KMS-11 (cell line): ENCODE measurements around the gene DHX30.
"Not testable (repeated sequence)": the region's sequence is repeated elsewhere in the genome, so short reads cannot be mapped to it uniquely, and the experiment has no call there.

ENCODE experiments used
- H2AFZ ChIP-seq: fragments of 200-600 bp; sonication (generic); 2 replicates; pipeline ENCODE4 v1.6.1; 2016; ENCODE audit warnings: antibody characterized with exemption, mixed run types, low read depth
- H3K27ac ChIP-seq: fragments of 200-600 bp; sonication (generic); 2 replicates; pipeline ENCODE4 v1.6.1; 2016; ENCODE audit warnings: mild to moderate bottlenecking, mixed run types
- H3K27me3 ChIP-seq: fragments of 200-600 bp; sonication (generic); 2 replicates; pipeline ENCODE4 v1.6.1; 2017; ENCODE audit warnings: mild to moderate bottlenecking, low read depth, mixed run types, moderate library complexity; ENCODE audit not compliant: insufficient read depth
- H3K36me3 ChIP-seq: fragments of 200-600 bp; sonication (generic); 2 replicates; pipeline ENCODE4 v1.6.1; 2017; ENCODE audit warnings: mild to moderate bottlenecking, mixed run types; ENCODE audit not compliant: insufficient read depth
- H3K4me1 ChIP-seq: fragments of 200-600 bp; sonication (generic); 2 replicates; pipeline ENCODE4 v1.6.1; 2016; ENCODE audit warnings: mild to moderate bottlenecking, low read depth, mixed run types; ENCODE audit not compliant: poor library complexity, severe bottlenecking
- H3K4me2 ChIP-seq: fragments of 200-600 bp; sonication (generic); 2 replicates; pipeline ENCODE4 v1.7.0; 2016; ENCODE audit warnings: mild to moderate bottlenecking, mixed run types
- H3K4me3 ChIP-seq: fragments of 200-600 bp; sonication (generic); IDR thresholded peaks from 2 replicates; pipeline ENCODE4 v1.6.1; 2017; ENCODE audit warnings: low read depth, low read length, mixed read lengths; ENCODE audit not compliant: insufficient read depth
- H3K79me2 ChIP-seq: fragments of 200-600 bp; sonication (generic); 2 replicates; pipeline ENCODE4 v1.6.1; 2016; ENCODE audit warnings: low read depth, mixed run types; ENCODE audit not compliant: insufficient read depth
- H3K9ac ChIP-seq: fragments of 200-600 bp; sonication (generic); 2 replicates; pipeline ENCODE4 v1.6.1; 2016; ENCODE audit warnings: mild to moderate bottlenecking, mixed run types
- H4K20me1 ChIP-seq: fragments of 200-600 bp; sonication (generic); 2 replicates; pipeline ENCODE4 v1.6.1; 2016; ENCODE audit warnings: mild to moderate bottlenecking, mixed run types; ENCODE audit not compliant: insufficient read depth
- TF ChIP-seq, protein P1 (sequence below): fragments of 200-600 bp; sonication (generic); conservative IDR thresholded peaks from 2 replicates; pipeline ENCODE4 v1.6.1; 2017; ENCODE audit warnings: low read depth, mild to moderate bottlenecking, antibody characterized with exemption, low read length, moderate library complexity, mixed read lengths

DHX30 gene

DNA sequence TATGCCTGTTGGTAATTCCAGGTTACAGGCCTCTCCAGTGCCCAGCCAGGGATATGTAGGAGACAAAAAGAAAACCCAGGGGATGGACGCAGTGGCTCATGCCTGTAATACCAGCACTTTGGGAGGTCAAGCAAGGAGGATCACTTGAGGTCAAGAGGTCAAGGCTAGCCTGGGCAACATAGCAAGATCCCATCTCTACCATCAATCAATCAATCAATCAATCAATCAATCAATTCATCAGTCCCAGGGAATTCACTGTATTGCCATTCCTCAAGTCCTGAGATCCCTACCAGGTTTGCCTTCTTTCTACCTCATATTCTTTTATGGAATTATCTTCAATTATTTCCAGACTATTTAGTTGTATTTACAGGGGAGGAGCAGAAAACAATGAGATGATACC is 82.2 kb downstream of the DHX30 start:
- H3K36me3 ChIP-seq = no peaks in the 10 kb centered on the region
- H3K4me2 ChIP-seq = no peak overlapping the region
- H3K79me2 ChIP-seq = no peaks in the 10 kb centered on the region
- no peak overlapping the region for H3K27ac ChIP-seq
- no peaks in the 10 kb centered on the region for H3K27me3 ChIP-seq
- H3K9ac ChIP-seq = no peak overlapping the region
- TF ChIP-seq, protein P1, sequence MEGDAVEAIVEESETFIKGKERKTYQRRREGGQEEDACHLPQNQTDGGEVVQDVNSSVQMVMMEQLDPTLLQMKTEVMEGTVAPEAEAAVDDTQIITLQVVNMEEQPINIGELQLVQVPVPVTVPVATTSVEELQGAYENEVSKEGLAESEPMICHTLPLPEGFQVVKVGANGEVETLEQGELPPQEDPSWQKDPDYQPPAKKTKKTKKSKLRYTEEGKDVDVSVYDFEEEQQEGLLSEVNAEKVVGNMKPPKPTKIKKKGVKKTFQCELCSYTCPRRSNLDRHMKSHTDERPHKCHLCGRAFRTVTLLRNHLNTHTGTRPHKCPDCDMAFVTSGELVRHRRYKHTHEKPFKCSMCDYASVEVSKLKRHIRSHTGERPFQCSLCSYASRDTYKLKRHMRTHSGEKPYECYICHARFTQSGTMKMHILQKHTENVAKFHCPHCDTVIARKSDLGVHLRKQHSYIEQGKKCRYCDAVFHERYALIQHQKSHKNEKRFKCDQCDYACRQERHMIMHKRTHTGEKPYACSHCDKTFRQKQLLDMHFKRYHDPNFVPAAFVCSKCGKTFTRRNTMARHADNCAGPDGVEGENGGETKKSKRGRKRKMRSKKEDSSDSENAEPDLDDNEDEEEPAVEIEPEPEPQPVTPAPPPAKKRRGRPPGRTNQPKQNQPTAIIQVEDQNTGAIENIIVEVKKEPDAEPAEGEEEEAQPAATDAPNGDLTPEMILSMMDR = no peak
- H4K20me1 ChIP-seq = no peaks in the 10 kb centered on the region
- no peaks in the 10 kb centered on the region for H3K4me1 ChIP-seq
- H3K4me3 ChIP-seq = no peak overlapping the region
- no peak overlapping the region for H2AFZ ChIP-seq

DNA sequence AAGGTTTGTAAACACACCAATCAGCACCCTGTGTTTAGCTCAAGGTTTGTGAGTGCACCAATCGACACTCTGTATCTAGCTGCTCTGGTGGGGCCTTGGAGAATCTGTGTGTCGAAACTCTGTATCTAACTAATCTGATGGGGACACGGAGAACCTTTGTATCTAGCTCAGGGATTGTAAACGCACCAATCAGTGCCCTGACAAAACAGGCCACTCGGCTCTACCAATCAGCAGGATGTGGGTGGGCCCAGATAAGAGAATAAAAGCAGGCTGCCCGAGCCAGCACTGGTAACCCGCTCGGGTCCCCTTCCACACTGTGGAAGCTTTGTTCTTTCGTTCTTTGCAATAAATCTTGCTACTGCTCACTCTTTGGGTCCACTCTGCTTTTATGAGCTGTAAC is 85.1 kb downstream of the DHX30 start:
- H3K4me1 ChIP-seq, H3K36me3 ChIP-seq: not testable (repeated sequence)

DNA sequence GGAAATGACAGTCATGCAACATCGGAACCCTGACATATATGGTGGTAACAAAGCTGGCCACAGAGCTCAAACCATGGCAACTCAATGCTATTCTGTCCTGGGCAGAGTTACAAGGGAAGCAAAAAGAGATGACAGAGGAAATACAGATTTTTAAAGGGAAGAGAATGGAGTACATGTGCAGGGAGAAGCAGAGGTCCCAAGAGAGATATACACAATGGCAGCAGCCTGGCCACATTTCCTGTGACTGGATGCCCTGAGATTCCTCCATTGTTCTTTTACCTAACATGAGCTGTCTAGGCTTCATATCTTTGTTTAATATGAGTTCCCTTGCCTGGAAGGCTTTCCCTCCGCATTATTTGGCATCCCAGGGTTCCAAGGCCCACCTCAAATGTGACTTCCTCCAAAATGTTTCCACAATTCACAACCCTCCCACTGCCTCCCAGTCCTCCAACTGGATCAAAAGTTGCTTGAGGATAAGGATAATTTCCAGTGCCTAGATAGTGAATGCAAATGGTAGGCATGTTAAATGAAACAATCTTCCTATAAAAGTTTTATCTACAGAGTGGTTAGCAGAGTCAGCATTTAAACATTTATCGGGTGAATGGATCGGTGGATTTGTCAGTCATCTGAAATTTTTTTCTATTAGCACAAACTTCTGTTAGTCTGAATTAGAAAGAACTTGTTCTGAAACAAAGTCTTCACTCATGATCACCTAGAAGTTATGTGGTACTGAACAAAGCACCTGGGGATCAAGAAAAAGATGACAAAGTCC is 86.2 kb downstream of the DHX30 start:
- Histone ChIP-seq H3K79me2 (no peaks in the 10 kb centered on the region), H3K27me3 (no peaks in the 10 kb centered on the region), H3K4me3 (no peak overlapping the region), H3K27ac (no peak overlapping the region), H3K4me2 (no peak overlapping the region), H3K36me3 (no peaks in the 10 kb centered on the region), H3K4me1 (no peaks in the 10 kb centered on the region), H2AFZ (no peak overlapping the region), H3K9ac (no peak overlapping the region), H4K20me1 (no peaks in the 10 kb centered on the region)
- TF ChIP-seq, protein P1 = no peak

More for the DNA sequence above, 85.1 kb downstream of the DHX30 start:
- H3K4me3 ChIP-seq, H3K27me3 ChIP-seq, H3K27ac ChIP-seq, H4K20me1 ChIP-seq, H3K4me2 ChIP-seq, H3K79me2 ChIP-seq, H3K9ac ChIP-seq, H2AFZ ChIP-seq: not testable (repeated sequence)

DNA sequence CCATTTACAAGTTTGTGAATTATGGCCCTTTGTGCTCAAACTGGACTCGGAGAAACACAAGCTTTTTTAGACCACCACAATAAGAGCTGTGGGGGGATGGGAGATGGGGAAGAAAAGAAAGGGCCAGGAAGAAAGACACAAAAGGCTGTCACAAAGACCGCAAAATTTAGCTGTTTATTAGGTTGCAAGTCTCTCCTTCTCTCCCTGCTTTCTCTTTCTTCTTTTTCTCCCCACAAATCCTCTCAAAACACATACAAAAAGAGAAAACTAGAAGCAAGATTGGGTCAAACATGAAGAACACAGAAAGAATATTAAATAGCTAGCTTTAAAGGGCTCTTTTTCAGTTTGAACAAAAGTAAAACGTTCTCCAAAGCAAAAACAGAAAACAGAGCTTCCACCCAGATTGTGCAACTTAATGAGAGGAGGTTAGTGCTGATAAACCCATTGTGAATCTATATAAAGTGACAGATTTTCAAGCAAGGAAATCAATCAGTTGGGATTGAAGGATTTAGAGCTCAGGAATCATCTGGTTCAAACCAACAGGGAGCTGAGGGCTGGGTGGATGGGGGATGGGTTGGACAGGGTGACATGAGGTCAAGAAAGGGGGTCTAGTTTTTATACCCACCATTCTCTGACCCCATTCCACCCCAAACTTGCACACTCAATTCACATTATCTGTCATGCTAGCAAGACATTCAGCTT is 87.3 kb downstream of the DHX30 start:
- H3K79me2 ChIP-seq = no peaks in the 10 kb centered on the region
- no peaks in the 10 kb centered on the region for H3K36me3 ChIP-seq
- H3K4me2 ChIP-seq = no peak overlapping the region
- H2AFZ ChIP-seq = no peak overlapping the region
- TF ChIP-seq, protein P1 = no peak
- no peaks in the 10 kb centered on the region for H3K27me3 ChIP-seq
- no peaks in the 10 kb centered on the region for H3K4me1 ChIP-seq
- no peak overlapping the region for H3K27ac ChIP-seq
- no peak overlapping the region for H3K9ac ChIP-seq
- H4K20me1 ChIP-seq = no peaks in the 10 kb centered on the region
- no peak overlapping the region for H3K4me3 ChIP-seq
